GM19372 (cell line): ENCODE results near the gene ANKLE1.

Experiments used
- ATAC-seq: cut with Tn5 transposase; IDR thresholded peaks from one replicate; pipeline ENCODE4 v1.9.1; 2021; ENCODE audit warnings: mild to moderate bottlenecking, low read depth, moderate library complexity; ENCODE audit not compliant: unreplicated experiment

The ANKLE1 gene

GRCh38 chr19:17325133-17325532 lies 43.4 kb downstream of the ANKLE1 start:
- ATAC-seq: no peak

GRCh38 chr19:17325881-17326594 lies 44.3 kb downstream of the ANKLE1 start:
- no peak for ATAC-seq

- ATAC-seq: no peak
Measured at GRCh38 chr19:17326595-17326966, 44.9 kb downstream of the ANKLE1 start.

GRCh38 chr19:17327068-17327653 lies 45.5 kb downstream of the ANKLE1 start:
- no peak for ATAC-seq

GRCh38 chr19:17327654-17328516 lies 46.2 kb downstream of the ANKLE1 start:
- no peak for ATAC-seq

- ATAC-seq: no peak
Measured at GRCh38 chr19:17328517-17329365, 47.0 kb downstream of the ANKLE1 start.

- no peak for ATAC-seq
Measured at GRCh38 chr19:17329366-17330261, 47.9 kb downstream of the ANKLE1 start.

- ATAC-seq: no peak
Measured at GRCh38 chr19:17330262-17331044, 48.8 kb downstream of the ANKLE1 start.

- ATAC-seq: no peak
Measured at GRCh38 chr19:17331045-17331558, 49.4 kb downstream of the ANKLE1 start.

GRCh38 chr19:17332360-17332676 lies 50.6 kb downstream of the ANKLE1 start:
- ATAC-seq: no peak

- no peak for ATAC-seq
Measured at GRCh38 chr19:17332677-17333581, 51.2 kb downstream of the ANKLE1 start.

GRCh38 chr19:17333611-17334413 lies 52.1 kb downstream of the ANKLE1 start:
- ATAC-seq: no peak

GRCh38 chr19:17334414-17335409 lies 53.0 kb downstream of the ANKLE1 start, which contains the start of gene ANO8:
Gene ANO8, minus strand, starts transcription at chr19:17334855. Its CDS starts 185 bp downstream, at chr19:17334670.
- peak; percentile 51 for ATAC-seq

- ATAC-seq: no peak
Measured at GRCh38 chr19:17335575-17335974, 53.9 kb downstream of the ANKLE1 start.
